Putamen (tissue), 1 donor: ENCODE results near the gene GTF2IRD1.
"Not testable (repeated sequence)": the region's sequence is repeated elsewhere in the genome, so short reads cannot be mapped to it uniquely, and the experiment has no call there.

ENCODE experiments used
- DNase-seq: peaks from one replicate; pipeline ENCODE4 v3.0.0-alpha.2; 2016; ENCODE audit warnings: low spot score

The GTF2IRD1 gene

GRCh38 chr7:74563639-74564038 is 109.9 kb downstream of the GTF2IRD1 start:
- not testable (repeated sequence) for DNase-seq

- DNase-seq = no peak
These were observed 113.6 kb downstream of the GTF2IRD1 start for GRCh38 chr7:74567318-74567668.

GRCh38 chr7:74568658-74569057 is 115.0 kb downstream of the GTF2IRD1 start:
- no peak for DNase-seq

GRCh38 chr7:74569501-74570075 is 115.9 kb downstream of the GTF2IRD1 start:
- DNase-seq = peak; percentile 56

- no peak for DNase-seq
These were observed 116.9 kb downstream of the GTF2IRD1 start for GRCh38 chr7:74570533-74571156.

- DNase-seq = no peak
These were observed 118.7 kb downstream of the GTF2IRD1 start for GRCh38 chr7:74572301-74572979.

GRCh38 chr7:74573512-74573911 is 119.8 kb downstream of the GTF2IRD1 start:
- DNase-seq = no peak

- no peak for DNase-seq
These were observed 121.5 kb downstream of the GTF2IRD1 start for GRCh38 chr7:74575083-74575784.

- no peak for DNase-seq
These were observed 122.1 kb downstream of the GTF2IRD1 start for GRCh38 chr7:74575811-74576210.

- DNase-seq = no peak
These were observed 126.3 kb downstream of the GTF2IRD1 start for GRCh38 chr7:74579800-74580685.

- no peak for DNase-seq
These were observed 128.3 kb downstream of the GTF2IRD1 start for GRCh38 chr7:74581916-74582440.

- DNase-seq = no peak
These were observed 128.8 kb downstream of the GTF2IRD1 start for GRCh38 chr7:74582447-74583039.

GRCh38 chr7:74583630-74584029 is 129.9 kb downstream of the GTF2IRD1 start:
- DNase-seq = no peak

- no peak for DNase-seq
These were observed 130.7 kb downstream of the GTF2IRD1 start for GRCh38 chr7:74584160-74584954.

- no peak for DNase-seq
These were observed 132.1 kb downstream of the GTF2IRD1 start for GRCh38 chr7:74585844-74586243.

GRCh38 chr7:74586258-74587175 is 132.8 kb downstream of the GTF2IRD1 start:
- DNase-seq = no peak

GRCh38 chr7:74587435-74588126 is 133.9 kb downstream of the GTF2IRD1 start:
- DNase-seq = peak; percentile 26

GRCh38 chr7:74590813-74591212 is 137.1 kb downstream of the GTF2IRD1 start:
- DNase-seq = no peak

GRCh38 chr7:74598558-74598957 is 144.9 kb downstream of the GTF2IRD1 start:
- DNase-seq = no peak
